Measurements from ENCODE around the gene FRMPD4. TPM values are rescaled to one million over a fixed set of nuclear protein-coding genes. Genes with fewer than 3 reads are reported as not detected.

The FRMPD4 gene
- total RNA-seq, 1 donor from 2014 or later, result 0.30 TPM

DNA sequence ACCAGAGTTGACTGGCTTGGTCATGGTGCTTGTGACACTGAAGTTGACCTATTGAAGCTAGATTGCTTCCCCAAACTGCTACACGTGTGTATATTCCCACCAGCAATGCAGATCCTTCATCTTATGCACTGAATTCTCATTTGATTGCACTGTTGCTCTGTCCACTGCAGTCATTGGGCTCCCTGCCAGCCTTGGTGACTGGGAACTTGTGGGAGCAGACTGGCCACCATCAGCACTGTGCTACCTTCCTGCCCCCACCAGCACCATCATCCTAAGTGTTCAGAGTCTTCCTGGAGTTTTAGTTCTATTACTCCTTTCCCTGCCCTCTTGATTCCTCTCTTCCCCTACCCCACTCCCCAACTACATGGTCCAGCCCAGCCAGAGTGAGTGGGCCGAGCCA is 535.2 kb downstream of the FRMPD4 start:
- DNase-seq, result no peak

DNA sequence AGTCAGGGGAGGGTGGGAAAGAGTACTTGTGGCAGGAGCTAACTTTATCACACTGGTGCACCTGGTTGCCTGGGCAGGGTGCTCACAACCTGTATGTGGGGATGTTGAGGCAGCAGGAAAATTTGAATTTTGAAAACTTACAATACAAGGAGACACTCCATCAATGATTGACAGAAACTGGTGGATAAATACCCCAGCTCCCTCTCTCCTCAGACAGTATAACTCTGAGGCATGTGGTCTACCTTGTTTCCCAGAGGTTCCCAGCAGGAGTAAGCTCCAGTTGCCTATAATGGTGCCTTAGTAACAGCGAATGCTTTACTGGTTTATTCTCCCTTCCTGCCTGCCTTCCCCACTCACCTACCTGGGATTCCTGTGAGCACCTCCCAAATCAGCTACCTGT is 541.2 kb downstream of the FRMPD4 start:
- no peak for DNase-seq

DNA sequence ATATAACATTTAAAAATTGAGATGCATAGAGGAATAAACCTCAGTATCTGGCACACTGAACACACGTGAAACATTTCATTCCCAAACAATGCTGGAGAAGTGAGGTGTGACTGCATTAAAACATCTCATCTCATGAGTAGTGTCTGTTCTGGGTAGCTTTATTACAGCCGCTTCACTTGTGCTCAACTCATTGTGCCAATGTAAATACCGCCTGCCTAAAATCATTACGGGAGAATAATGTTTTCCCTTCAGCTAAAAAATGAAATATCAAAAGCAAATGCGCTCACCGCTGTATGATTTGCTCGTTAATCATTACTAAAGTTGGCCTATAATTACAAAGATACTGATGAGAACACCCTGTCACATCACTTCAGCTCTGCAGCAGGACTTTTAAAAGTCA is 542.8 kb downstream of the FRMPD4 start:
- no peak for DNase-seq

DNA sequence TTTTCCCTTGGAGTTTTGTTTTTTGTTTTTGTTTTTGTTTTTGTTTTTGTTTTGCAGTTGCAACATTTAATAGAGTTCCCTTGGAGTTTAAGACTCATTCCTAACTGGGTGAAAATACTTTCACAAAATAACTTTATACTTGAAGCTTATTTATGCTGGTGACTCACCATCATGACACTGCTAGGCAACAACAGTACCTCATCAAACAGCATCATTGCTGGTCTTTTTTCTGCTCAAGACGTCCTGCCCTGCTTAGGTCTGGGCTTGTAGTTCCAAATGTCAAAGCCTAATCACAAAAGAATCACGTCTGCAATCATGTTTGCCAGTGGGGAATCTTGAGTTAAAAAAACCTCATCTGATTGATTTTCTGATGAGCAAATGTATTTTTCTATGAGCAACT is 547.3 kb downstream of the FRMPD4 start:
- DNase-seq, result no peak

DNA sequence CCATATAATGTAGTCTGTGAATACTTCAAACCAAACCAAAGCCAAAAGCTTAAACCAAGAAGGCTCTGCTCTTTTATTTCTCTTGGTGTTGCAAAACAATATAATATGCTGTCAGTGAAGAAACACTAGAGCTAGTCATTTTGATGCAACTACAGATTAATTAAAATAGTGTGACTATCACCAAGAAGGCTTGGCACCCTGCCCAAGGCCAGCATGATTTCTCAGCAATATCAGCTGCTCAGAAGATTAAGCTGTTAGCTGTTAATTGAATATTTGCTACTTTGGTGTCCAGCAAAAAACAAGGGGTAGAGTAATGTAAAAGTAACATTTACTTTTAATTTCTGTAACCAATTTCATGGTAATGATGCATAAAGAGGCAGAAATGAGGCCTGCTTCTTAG is 548.1 kb downstream of the FRMPD4 start:
- no peak for DNase-seq

DNA sequence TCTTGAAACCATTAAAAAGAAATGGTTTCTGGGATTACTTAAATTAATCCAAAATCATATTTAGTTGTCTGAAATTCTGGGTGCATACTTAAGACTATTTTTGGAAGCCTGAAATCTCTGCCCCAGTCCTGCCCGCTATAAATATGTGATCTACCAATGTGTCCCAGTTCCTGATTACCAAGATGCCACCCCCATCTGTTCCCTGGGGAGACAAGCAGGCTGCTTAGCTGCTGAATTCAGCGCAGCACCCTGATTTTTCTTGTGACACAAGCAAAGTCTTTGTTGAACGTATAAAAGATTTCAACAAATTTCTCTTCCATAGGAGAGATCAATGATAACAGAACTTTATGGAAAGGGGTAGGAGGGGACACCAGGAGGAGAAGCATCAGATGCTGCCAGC is 552.4 kb downstream of the FRMPD4 start:
- no peak for DNase-seq

DNA sequence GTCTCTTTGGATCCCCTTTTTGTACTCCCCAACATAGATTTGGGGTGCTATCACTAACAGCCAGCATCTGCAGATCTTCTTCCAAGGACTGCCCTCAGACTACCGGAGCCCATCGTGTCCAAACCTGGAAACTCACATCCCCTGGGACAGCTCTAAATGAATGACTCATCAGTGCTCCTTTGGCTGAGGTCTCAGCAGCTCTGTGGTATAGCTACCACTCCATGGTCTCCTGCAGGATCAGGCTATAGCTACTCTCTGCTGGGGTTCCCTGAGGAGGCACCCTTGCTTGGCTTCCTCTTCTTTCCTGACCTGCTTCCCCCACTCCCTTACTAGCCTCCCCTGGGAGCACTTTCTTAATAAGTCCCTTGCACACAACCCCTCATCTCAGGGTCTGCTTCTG is 555.5 kb downstream of the FRMPD4 start:
- no peak for DNase-seq

DNA sequence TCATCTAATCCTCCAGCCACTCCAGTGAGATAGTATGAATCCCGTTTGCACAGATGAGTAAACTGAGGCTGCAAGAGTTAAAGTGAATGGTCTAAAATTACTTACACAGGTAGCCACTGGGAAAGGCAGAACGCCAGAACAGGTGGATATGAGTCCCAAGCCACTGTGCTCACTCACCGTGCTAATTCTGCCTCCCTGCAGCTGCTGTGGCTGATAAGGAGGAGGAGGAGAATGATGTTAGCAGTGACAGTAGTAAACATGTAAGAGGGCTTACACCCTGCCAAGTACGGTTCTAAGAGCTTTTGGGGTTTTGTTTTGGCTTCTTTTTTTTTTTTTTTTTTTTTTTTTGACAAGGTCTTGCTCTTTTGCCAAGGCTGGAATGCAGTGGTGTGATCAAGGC is 562.5 kb downstream of the FRMPD4 start:
- no peak for DNase-seq

DNA sequence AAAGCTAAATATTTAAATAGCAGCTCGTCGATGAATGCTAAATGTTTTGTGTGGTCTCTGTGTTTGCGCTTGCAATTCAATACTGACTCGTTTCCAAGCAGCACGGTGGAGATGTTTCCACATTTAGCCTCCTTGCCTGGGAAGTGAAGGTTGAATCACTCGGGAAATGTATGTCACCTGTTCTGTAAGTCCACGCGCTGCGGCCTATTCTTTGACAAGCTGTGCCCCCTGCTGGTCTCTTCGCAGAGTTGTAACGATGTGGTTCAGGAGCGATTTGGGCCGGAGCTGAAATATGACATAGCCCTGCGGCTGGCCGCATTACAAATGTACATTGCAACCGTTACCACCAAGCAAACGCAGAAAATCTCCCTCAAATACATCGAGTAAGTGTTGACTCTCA is 563.4 kb downstream of the FRMPD4 start:
- DNase-seq, result no peak

DNA sequence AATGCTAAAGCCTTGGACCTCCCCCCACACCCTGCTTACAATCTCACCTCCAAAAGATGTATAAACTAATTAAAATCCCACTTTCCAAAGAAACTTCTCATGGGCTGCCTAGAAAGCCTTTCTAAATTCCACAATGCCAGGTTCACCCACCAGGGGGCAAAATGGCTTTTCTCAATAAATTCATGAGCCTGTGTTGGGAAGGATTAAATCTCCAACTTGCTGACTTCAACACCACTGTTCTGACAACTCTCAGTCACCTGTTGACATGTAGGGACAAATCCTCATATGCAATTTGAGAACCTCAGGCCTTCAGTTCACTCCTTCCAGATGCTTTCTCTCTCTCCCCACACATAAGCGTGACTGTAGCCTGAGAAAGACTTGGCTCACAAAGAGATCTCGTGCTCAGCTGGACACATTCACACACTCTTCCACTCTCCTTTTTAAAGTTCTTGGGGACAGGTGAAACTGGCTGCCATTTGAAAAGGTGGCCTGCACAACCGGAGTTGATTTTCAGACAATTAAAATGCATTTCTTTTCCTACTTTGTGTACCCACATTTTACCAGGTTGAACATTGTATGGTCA is 564.3 kb downstream of the FRMPD4 start:
- no peak for DNase-seq

DNA sequence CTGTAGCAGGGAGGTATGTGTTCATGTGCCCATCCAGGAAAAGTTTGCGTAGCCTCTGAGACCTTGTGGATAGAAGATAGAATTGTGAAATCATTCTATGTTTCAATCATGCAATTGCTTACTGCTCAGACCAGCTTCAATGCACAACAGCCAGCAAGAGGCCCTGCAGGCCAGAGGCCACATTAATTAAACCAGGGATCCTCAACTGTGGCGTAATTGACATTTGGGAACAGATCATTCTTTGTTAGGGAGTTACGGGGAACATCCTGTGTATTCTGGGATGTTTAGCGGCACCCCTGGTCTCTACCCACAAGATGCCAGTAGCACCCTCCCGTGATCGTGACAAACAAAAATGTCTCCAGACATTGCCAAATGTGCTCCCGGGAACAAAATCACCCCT is 566.4 kb downstream of the FRMPD4 start:
- no peak for DNase-seq

DNA sequence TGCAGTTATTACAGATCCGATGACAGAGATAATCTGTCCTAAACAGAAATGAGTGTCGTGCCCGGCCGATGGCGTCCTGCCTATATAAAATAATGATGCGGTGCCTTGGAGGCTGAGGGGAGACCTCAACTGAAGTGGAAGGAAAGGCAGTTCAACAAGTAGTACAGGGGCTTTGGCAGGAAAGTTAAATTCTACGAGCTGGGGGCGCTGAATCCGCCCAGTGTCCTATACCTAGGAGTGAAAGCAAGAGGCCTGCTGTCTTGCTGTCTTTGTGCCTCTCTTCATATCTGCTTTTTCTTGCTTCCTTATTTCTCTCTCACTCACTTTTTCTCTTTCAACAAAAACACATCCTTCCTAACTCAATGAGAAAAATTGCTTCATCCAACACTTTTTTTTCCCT is 570.8 kb downstream of the FRMPD4 start:
- DNase-seq, result no peak

DNA sequence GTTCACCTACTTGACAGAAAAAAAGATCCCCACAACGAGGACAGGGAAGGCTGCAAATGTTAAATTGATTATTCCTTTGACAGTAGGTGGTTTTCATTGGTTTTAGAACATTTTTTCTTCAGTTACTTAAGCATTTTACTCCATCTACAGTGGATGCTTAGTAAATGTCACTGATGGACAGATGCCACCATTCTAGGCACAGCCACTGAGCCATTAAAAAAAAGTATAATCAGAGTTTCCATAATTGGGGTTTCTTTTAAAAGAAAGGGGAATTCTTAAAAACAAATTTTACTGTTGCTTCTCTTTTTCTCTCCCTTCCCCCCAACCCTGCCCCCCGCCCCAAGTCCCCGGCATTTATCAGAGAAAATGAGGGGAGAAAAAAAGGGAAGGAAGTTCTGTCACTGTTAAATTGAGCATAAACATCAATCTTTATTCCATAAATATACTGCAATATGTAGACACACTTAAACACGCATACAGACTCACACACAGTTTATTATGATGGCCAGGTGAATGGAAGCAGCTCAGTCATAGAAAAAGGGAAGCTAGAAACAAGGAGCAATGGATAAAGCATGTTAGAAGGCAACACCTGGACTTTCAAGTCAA is 573.3 kb downstream of the FRMPD4 start:
- DNase-seq, result no peak

DNA sequence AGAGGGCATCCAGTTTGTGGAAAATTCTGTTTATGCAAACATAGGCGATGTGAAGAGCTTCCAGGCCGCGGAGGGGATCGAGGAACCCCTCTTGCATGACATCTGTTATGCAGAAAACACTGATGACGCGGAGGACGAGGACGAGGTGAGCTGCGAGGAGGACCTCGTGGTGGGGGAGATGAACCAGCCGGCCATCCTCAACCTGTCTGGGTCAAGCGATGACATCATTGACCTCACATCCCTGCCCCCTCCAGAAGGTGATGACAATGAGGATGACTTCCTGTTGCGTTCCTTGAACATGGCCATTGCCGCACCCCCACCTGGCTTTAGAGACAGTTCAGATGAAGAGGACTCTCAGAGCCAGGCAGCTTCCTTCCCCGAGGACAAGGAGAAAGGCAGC is 578.3 kb downstream of the FRMPD4 start:
- no peak for DNase-seq

DNA sequence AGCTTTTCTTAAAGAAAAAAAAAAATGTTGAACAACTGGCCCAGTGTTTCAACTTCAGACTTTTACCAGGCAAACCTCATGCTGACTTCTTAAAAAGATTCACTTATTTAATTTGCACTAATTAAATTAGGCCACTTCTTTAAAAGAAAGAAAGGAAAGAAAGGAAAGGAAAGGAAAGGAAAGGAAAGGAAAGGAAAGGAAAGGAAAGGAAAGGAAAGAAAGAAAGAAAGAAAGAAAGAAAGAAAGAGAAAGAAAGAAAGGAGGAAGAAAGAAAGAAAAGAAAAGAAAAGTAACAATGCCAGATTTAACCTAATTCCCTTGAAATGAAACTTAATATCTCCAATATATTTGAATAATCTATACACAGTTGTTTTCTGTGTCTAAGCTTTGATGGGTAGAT is 581.6 kb downstream of the FRMPD4 start:
- DNase-seq, result no peak

DNA sequence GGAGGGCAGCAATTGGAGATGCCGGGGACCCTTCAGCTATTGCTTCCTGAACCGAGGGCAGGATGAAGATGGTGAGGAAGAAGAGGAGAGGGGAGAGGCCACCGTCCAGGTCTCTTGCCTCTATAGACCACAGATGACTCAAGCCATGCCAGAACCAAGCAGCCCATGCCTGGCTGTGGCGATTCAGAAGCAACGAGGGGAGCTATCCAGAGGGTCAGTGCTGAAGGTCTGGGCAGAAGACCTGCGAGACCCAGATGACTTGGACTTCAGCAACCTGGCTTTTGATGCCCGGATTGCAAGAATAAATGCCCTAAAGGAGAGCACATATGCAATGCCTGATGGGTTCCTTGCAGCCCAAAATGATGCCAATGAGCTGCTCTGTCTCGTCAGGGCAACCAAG is 582.8 kb downstream of the FRMPD4 start:
- no peak for DNase-seq

DNA sequence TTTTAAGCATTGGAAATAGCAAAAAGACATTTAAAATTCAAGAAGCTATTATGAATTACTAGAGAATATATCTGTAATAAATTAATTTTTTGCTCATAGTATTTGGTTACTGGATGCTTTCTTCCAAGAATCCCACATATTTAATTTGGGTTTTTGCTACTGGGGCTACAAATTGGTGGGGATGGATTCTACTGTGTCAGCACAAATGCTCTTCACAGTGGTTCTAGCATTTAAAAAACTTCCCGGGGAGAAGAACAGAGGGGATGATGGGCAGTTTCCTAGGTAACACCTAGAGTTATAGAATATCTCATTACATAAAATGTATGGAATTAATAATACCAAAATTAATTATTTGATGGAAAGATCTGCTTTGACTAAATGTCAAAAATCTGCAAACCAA is 584.0 kb downstream of the FRMPD4 start:
- DNase-seq, result no peak

DNA sequence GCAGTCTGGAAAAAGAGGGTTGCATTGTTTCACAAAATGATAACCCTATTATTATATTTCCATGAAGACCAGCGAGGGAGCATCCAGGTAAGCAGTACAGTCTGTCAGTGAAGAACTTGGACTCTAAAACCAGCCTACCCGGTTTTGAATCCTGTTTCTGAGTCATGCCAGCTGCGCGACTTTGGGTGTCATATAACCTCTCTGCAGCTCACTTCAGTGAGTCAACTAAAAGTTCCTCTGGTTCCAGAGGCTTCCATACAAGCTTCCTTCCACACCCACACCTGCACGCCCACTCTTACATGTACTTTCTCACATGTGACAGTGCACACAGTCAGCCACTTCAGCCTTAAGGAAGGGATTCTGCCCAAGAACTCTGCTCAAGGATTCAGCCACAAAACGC is 603.1 kb downstream of the FRMPD4 start:
- DNase-seq, result no peak

DNA sequence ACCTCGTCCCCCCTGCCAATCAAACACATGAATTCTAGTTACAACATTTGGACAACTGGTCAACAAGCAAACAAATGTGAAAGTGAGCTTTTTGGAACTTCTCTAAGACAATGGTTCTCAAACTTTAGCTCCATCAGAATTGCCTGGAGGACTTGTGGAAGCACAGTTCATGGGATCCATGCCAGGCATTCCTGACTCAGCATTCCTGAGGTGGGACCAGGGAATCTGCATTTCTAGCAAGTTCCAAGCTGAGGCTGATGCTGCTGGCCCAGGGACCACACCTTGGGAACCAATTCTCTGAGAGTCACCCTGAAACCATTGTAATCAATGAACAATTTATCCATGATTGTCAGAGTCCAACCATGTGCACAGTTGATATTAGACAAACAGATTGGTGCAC is 609.2 kb downstream of the FRMPD4 start:
- no peak for DNase-seq

DNA sequence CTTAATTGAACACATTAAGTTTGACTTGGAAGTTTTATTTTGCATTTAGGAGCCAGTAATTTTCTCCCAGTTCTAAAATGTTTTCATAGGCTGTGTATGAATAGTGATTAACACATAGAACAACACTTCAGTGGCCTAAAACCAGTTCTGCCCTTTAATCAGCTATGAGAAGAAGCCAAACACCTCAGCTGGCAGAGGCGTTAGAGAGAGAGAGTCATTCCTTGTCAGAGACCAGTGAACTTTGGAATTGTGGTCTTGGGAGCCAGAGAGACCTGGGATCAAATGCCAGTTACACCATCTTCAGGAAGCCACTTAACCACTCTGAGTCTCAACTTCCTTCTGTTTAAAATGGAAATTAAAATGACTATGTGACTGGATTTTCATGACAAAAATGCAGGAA is 613.6 kb downstream of the FRMPD4 start:
- DNase-seq, result no peak

DNA sequence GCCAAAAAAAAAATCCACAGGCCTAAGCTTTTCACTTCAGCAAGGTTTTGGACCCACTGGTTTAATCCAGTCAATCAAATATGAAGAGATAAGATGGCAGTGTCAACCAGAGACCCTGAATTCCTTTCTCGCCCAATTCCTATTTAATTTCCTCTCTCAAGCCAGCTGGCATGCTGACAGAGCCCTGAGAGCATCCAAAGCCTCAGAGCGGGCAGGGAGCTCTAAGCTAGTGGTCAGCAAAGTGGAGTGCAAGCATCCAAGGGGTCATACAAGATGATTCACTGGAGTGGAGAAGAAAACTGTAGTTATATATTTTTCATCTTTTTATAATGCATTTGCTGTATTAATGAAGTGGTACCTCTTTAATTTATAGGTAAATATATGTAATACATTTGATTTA is 615.1 kb downstream of the FRMPD4 start:
- DNase-seq, result no peak

DNA sequence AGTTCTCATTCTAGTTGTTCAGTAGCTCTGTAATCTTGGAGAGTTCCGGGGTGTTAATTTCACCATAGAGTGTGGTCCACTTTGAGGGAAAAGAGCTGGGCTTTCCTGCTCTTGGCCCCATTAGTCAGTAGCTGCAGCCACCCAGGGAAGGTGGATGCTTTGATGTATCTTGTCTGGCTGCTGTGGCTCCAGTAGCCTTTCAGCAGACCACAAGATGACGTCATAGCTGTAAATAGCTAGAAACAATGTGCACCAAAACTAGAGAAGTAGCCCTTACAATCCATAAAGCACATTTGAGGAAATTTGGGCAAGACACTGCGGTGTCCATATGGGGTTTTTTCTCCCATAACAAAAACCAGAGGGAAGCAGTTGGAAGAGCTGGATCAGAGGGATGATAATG is 620.0 kb downstream of the FRMPD4 start:
- DNase-seq, result no peak

DNA sequence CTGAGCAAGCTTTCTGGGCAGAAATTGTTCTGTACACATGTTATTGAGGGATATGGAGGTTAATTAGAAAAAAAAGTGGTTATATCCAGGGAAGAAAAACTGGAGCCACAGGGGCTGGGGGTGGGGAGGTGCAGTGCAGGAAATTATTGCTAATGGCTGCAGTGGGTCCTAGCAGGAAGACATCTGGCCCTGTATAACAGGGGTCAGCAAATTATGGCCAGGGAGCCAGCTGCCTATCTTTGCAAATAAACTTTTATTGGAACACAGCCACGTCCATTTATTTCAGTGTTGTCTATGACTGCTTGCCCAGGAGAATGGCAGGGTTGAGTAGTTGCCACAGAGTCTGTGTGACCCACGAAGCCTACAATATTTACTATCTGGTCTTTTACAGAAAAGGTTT is 629.6 kb downstream of the FRMPD4 start:
- no peak for DNase-seq

DNA sequence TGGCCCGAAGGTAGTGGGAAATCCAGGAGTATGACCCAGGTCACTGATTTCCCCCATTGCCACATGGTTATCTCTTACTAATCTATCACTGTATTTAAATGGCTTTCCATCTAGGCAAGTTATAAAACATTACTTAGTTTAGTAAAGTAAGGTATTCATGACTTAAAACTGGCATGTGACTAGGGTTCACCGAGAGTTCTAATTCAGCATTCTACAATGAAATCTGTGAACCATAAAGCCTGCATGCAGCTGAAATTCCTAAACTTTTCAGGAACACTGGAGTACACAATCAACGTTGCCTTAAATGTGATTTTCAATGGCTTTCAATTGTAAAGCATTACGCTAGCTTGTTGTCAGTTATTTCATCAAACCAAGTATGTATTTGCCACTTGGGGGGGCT is 630.2 kb downstream of the FRMPD4 start:
- DNase-seq, result no peak

DNA sequence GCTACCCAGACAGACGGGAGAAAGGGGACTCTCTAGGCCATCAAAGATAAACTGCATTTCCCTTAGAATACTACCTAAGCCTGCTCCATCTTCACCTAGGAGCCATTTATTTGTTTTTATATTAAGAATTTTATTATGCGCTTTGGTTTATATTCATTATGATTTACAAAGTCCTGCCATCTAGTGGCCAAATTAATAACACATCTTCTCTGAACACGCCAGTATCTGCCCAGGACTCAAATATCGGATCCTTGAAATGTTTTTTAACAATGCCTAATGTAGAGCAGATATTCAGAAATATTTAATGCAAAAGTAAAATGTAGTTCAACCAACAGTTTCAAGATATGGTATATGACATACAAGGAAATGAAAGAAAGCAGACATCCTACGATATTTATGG is 632.2 kb downstream of the FRMPD4 start:
- no peak for DNase-seq

Measured in skin of body (tissue), 2 donors.